Measurements from ENCODE around the gene RGL4. TPM values are rescaled to one million over a fixed set of nuclear protein-coding genes. Genes with fewer than 3 reads are reported as not detected.

Gene RGL4
- total and polyA plus RNA-seq, 2 of the 8 experiments (the other 6 are each of a cell fraction or from before 2014, with no cell fraction given): not detected

DNA sequence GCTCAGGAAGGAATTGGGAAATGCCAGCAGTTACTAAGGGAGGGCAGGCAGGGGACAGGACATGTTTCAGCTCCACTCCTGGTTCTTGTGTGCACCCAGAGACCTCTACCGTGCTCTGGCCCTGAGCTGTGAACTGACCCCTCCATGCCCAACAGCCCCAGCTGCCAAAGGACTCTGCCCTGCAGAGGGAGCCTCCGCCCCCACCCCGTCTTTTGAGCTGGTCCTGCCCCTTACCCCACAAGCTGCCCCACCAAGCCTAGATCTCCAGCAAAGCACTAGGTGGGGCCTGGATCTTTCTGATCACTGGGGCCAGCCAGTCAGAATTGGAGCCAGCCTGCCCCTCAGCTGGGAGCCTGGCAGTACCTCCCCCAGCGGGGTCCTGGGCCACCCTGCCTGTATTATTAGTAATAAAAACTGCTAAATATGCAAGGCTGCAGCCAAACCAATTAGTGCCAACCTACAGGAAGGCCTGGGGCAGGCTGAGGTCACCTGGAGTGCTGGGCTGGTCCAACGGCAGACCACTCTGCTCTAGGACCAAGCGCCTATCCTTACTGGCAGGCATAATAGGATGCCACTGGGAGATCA is 34.8 kb upstream of the RGL4 start:
- no peak overlapping the region for H3K27ac ChIP-seq (ENCODE audit: low read depth, low read length)
- no peak overlapping the region for H4K5ac ChIP-seq (ENCODE audit: insufficient read length, low read depth, low read length)
- no peak overlapping the region for H2AFZ ChIP-seq (ENCODE audit: low read length)
- no peak overlapping the region for H3K4ac ChIP-seq (replicated peaks; ENCODE audit: insufficient read length, low read depth, low read length)
- H3K9ac ChIP-seq (replicated peaks in 1 of 4; ENCODE audit: extremely low read depth in 1 of 4, low read depth in 3 of 4, low read length in 3 of 4): no peak overlapping the region
- peaks cover 0 to 6% (median 3%) of the 10 kb centered on the region in 4 experiments; a peak in 4 of 8 replicates for H3K36me3 ChIP-seq (ENCODE audit: control insufficient read depth in 2 of 4, insufficient read depth in 4 of 4, low read length in 3 of 4)
- H2BK12ac ChIP-seq (ENCODE audit: low read depth, low read length): no peak overlapping the region
- ChIA-PET POLR2A (ENCODE audit: partially characterized antibody) (no interaction called here), CTCF (ENCODE audit: partially characterized antibody) (interaction anchor here (0.5 kb wide), 1 partner anchor 249 kb away, joined by 3 read pairs; no protein-coding TSS in a partner anchor)
- H3K4me1 ChIP-seq (replicated peaks in 1 of 4; ENCODE audit: control insufficient read depth in 3 of 4, insufficient read depth in 4 of 4, low read length in 3 of 4): no peaks in the 10 kb centered on the region; a peak in 1 of 7 replicates
- no peak overlapping the region for H3K4me3 ChIP-seq (ENCODE audit: extremely low read depth in 1 of 4, insufficient read depth in 2 of 4, low read depth in 3 of 4, low read length in 4 of 4)
- DNase-seq (ENCODE audit: low read depth in 1 of 2, low spot score in 2 of 2): no peak
- H2BK5ac ChIP-seq (ENCODE audit: low read depth, low read length): no peak overlapping the region
- no peak overlapping the region for H2BK20ac ChIP-seq (ENCODE audit: low read length)
- no peak overlapping the region for H2AK5ac ChIP-seq (ENCODE audit: low read depth, low read length)
- no peak overlapping the region for H2BK120ac ChIP-seq (replicated peaks; ENCODE audit: low read depth, low read length)
- 94% methylated on average over 6 of the region's 6 CpGs; no CpG with 5 or more reads in 1 of the 2 experiments for WGBS, 2 experiments (ENCODE audit: extremely low coverage in 1 of 2, insufficient coverage in 1 of 2, insufficient read length in 1 of 2, insufficient replicate concordance in 2 of 2, low coverage in 1 of 2, low lambda C conversion rate in 2 of 2, missing lambda C conversion rate in 1 of 2)
- no peak overlapping the region for H4K91ac ChIP-seq (replicated peaks; ENCODE audit: insufficient read length, low read length)
- no peak overlapping the region for H2BK15ac ChIP-seq (ENCODE audit: low read length)
- no peaks in the 10 kb centered on the region for H3K23me2 ChIP-seq (ENCODE audit: low read depth, low read length)
- no peaks in the 10 kb centered on the region for H3K27me3 ChIP-seq (replicated peaks in 1 of 4; ENCODE audit: control insufficient read depth in 3 of 4, extremely low read depth in 1 of 4, insufficient read depth in 3 of 4, low read length in 3 of 4)
- no peak for FAIRE-seq
- no peak overlapping the region for H3K14ac ChIP-seq (ENCODE audit: insufficient read length)
- H3K79me2 ChIP-seq (ENCODE audit: control insufficient read depth in 1 of 2, insufficient read depth in 2 of 2, low read length in 2 of 2): no peaks in the 10 kb centered on the region
- H3K79me1 ChIP-seq (ENCODE audit: low read depth, low read length): no peaks in the 10 kb centered on the region
- H3K4me2 ChIP-seq (ENCODE audit: insufficient read depth in 1 of 2, low read depth in 2 of 2, low read length in 2 of 2): no peak overlapping the region
- H4K20me1 ChIP-seq (replicated peaks in 1 of 2; ENCODE audit: control insufficient read depth in 1 of 2, insufficient read depth in 2 of 2, low read length in 2 of 2): peaks cover 0 to 3% of the 10 kb centered on the region in 2 experiments
- H3K9me3 ChIP-seq (ENCODE audit: insufficient read depth in 2 of 2, low read depth in 1 of 2, low read length in 1 of 2): no peaks in the 10 kb centered on the region
- no peak overlapping the region for H3K56ac ChIP-seq (replicated peaks; ENCODE audit: insufficient read length, low read depth, low read length)
- no peak overlapping the region for H4K8ac ChIP-seq (ENCODE audit: extremely low read depth, insufficient read depth, low read length)
- H3K23ac ChIP-seq (ENCODE audit: insufficient read length): no peak overlapping the region
- no peak overlapping the region for H3K18ac ChIP-seq (ENCODE audit: extremely low read depth, low read length)
- TF ChIP-seq CREB1 (IDR thresholded peaks at IDR 0.05) (no peak), CBX5 (IDR thresholded peaks at IDR 0.05; ENCODE audit: low read depth, low read length) (no peak), TCF12 (IDR thresholded peaks at IDR 0.05; ENCODE audit: low read depth, low read length) (no peak), BACH1 (IDR thresholded peaks at IDR 0.05; ENCODE audit: low read length) (no peak), RBBP5 (IDR thresholded peaks at IDR 0.05; ENCODE audit: borderline replicate concordance, low read depth, low read length) (no peak), NANOG (IDR thresholded peaks at IDR 0.05; ENCODE audit: insufficient read depth, low read depth, low read length, poor library complexity, severe bottlenecking) (no peak), ASH2L (IDR thresholded peaks at IDR 0.05; ENCODE audit: low read length) (no peak), CEBPB (IDR thresholded peaks at IDR 0.05; ENCODE audit: low read depth, low read length) (no peak)
- TF ChIP-seq, protein P1, sequence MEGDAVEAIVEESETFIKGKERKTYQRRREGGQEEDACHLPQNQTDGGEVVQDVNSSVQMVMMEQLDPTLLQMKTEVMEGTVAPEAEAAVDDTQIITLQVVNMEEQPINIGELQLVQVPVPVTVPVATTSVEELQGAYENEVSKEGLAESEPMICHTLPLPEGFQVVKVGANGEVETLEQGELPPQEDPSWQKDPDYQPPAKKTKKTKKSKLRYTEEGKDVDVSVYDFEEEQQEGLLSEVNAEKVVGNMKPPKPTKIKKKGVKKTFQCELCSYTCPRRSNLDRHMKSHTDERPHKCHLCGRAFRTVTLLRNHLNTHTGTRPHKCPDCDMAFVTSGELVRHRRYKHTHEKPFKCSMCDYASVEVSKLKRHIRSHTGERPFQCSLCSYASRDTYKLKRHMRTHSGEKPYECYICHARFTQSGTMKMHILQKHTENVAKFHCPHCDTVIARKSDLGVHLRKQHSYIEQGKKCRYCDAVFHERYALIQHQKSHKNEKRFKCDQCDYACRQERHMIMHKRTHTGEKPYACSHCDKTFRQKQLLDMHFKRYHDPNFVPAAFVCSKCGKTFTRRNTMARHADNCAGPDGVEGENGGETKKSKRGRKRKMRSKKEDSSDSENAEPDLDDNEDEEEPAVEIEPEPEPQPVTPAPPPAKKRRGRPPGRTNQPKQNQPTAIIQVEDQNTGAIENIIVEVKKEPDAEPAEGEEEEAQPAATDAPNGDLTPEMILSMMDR (IDR thresholded peaks at IDR 0.05; ENCODE audit: control extremely low read depth in 1 of 3, insufficient read depth in 1 of 3, low read depth in 1 of 3, low read length in 3 of 3): no peak

All from H1 (cell line).